ENCODE measurements around the gene PRSS16. TPM values are rescaled to one million over a fixed set of nuclear protein-coding genes. Genes with fewer than 3 reads are reported as not detected.

The PRSS16 gene
- total and polyA plus RNA-seq, 9 of the 15 experiments (the other 6 are each of a cell fraction or from before 2014, with no cell fraction given): 4.5 to 21.3 (median 12.1) TPM

DNA sequence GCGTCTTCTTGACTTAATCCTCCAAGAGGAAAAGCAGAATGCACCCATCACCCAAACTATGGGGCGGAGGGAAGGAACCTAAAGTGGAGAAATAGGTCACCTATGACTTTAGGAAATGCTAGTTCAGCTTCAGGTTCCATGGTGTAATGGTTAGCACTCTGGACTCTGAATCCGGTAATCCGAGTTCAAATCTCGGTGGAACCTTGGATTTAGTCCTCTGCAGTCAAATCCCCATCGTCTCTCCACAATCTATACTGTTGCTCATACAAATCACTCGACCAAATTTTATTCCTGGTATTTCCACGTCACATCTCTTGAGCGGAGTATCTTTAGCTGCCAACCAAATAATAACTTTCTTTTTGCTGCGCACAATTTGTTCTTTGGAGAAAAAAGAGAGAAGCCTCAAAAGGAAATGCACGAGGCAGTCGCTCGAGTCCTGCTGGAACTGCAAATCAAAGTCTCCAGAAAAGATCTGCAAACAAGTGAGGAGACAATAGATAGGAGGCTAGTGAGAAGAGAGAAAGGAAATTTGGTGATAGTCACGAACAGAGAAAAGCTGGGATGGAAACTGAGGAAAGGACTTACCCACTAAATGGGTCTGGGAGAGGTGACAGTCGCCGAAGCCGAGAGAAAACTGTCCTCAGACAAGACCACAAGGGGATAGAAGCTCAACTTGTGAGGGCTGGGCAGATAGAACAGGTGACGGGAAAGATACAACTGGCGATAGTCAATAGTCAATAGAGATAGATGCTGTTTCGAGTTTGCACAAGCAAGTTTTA, 48.0 kb downstream of the PRSS16 start (continued):
- TF ChIP-seq, protein P1, sequence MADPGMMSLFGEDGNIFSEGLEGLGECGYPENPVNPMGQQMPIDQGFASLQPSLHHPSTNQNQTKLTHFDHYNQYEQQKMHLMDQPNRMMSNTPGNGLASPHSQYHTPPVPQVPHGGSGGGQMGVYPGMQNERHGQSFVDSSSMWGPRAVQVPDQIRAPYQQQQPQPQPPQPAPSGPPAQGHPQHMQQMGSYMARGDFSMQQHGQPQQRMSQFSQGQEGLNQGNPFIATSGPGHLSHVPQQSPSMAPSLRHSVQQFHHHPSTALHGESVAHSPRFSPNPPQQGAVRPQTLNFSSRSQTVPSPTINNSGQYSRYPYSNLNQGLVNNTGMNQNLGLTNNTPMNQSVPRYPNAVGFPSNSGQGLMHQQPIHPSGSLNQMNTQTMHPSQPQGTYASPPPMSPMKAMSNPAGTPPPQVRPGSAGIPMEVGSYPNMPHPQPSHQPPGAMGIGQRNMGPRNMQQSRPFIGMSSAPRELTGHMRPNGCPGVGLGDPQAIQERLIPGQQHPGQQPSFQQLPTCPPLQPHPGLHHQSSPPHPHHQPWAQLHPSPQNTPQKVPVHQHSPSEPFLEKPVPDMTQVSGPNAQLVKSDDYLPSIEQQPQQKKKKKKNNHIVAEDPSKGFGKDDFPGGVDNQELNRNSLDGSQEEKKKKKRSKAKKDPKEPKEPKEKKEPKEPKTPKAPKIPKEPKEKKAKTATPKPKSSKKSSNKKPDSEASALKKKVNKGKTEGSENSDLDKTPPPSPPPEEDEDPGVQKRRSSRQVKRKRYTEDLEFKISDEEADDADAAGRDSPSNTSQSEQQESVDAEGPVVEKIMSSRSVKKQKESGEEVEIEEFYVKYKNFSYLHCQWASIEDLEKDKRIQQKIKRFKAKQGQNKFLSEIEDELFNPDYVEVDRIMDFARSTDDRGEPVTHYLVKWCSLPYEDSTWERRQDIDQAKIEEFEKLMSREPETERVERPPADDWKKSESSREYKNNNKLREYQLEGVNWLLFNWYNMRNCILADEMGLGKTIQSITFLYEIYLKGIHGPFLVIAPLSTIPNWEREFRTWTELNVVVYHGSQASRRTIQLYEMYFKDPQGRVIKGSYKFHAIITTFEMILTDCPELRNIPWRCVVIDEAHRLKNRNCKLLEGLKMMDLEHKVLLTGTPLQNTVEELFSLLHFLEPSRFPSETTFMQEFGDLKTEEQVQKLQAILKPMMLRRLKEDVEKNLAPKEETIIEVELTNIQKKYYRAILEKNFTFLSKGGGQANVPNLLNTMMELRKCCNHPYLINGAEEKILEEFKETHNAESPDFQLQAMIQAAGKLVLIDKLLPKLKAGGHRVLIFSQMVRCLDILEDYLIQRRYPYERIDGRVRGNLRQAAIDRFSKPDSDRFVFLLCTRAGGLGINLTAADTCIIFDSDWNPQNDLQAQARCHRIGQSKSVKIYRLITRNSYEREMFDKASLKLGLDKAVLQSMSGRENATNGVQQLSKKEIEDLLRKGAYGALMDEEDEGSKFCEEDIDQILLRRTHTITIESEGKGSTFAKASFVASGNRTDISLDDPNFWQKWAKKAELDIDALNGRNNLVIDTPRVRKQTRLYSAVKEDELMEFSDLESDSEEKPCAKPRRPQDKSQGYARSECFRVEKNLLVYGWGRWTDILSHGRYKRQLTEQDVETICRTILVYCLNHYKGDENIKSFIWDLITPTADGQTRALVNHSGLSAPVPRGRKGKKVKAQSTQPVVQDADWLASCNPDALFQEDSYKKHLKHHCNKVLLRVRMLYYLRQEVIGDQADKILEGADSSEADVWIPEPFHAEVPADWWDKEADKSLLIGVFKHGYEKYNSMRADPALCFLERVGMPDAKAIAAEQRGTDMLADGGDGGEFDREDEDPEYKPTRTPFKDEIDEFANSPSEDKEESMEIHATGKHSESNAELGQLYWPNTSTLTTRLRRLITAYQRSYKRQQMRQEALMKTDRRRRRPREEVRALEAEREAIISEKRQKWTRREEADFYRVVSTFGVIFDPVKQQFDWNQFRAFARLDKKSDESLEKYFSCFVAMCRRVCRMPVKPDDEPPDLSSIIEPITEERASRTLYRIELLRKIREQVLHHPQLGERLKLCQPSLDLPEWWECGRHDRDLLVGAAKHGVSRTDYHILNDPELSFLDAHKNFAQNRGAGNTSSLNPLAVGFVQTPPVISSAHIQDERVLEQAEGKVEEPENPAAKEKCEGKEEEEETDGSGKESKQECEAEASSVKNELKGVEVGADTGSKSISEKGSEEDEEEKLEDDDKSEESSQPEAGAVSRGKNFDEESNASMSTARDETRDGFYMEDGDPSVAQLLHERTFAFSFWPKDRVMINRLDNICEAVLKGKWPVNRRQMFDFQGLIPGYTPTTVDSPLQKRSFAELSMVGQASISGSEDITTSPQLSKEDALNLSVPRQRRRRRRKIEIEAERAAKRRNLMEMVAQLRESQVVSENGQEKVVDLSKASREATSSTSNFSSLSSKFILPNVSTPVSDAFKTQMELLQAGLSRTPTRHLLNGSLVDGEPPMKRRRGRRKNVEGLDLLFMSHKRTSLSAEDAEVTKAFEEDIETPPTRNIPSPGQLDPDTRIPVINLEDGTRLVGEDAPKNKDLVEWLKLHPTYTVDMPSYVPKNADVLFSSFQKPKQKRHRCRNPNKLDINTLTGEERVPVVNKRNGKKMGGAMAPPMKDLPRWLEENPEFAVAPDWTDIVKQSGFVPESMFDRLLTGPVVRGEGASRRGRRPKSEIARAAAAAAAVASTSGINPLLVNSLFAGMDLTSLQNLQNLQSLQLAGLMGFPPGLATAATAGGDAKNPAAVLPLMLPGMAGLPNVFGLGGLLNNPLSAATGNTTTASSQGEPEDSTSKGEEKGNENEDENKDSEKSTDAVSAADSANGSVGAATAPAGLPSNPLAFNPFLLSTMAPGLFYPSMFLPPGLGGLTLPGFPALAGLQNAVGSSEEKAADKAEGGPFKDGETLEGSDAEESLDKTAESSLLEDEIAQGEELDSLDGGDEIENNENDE (IDR thresholded peaks at IDR 0.05; ENCODE audit: low read depth, low read length): no peak
- TF ChIP-seq SMAD1 (IDR thresholded peaks at IDR 0.05; ENCODE audit: low read depth, low read length, partially characterized antibody) (no peak), ARHGAP35 (IDR thresholded peaks at IDR 0.05; ENCODE audit: partially characterized antibody) (peak; percentile 33), ZNF140 (CRISPR knock-in tag; IDR thresholded peaks at IDR 0.05) (no peak), FOS (IDR thresholded peaks at IDR 0.05; ENCODE audit: extremely low read depth, insufficient read length) (no peak), PTBP1 (IDR thresholded peaks at IDR 0.05; ENCODE audit: low read depth, low read length) (no peak), NCOA2 (IDR thresholded peaks at IDR 0.05; ENCODE audit: partially characterized antibody in 2 of 2) (peak in 1 of 2 experiments; percentile 54), PPARD (CRISPR knock-in tag; IDR thresholded peaks at IDR 0.05) (no peak), MEF2D (tag; conservative IDR thresholded peaks at IDR 0.05; ENCODE audit: low read depth) (peak; percentile 45; the same call in 1 of the 2 replicates), TCFL5 (CRISPR knock-in tag; conservative IDR thresholded peaks at IDR 0.05) (no peak)
- TF ChIP-seq, protein P2, sequence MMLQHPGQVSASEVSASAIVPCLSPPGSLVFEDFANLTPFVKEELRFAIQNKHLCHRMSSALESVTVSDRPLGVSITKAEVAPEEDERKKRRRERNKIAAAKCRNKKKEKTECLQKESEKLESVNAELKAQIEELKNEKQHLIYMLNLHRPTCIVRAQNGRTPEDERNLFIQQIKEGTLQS (IDR thresholded peaks at IDR 0.05): peak; percentile 37; the same call in 1 of the 2 replicates
- TF ChIP-seq, protein P2 (CRISPR knock-in tag; conservative IDR thresholded peaks at IDR 0.05): no peak
- TF ChIP-seq, protein P3, sequence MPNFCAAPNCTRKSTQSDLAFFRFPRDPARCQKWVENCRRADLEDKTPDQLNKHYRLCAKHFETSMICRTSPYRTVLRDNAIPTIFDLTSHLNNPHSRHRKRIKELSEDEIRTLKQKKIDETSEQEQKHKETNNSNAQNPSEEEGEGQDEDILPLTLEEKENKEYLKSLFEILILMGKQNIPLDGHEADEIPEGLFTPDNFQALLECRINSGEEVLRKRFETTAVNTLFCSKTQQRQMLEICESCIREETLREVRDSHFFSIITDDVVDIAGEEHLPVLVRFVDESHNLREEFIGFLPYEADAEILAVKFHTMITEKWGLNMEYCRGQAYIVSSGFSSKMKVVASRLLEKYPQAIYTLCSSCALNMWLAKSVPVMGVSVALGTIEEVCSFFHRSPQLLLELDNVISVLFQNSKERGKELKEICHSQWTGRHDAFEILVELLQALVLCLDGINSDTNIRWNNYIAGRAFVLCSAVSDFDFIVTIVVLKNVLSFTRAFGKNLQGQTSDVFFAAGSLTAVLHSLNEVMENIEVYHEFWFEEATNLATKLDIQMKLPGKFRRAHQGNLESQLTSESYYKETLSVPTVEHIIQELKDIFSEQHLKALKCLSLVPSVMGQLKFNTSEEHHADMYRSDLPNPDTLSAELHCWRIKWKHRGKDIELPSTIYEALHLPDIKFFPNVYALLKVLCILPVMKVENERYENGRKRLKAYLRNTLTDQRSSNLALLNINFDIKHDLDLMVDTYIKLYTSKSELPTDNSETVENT (CRISPR knock-in tag; IDR thresholded peaks at IDR 0.05): no peak

Data from K562 (cell line).